GM12878 (cell line): ENCODE results near the gene SYNDIG1. TPM values are rescaled to one million over a fixed set of nuclear protein-coding genes. Genes with fewer than 3 reads are reported as not detected.

Source experiments
- ATAC-seq: fragments of 200-7000 bp; cut with Tn5 transposase; 3 replicates; pipeline ENCODE4 v1.9.1; 2020; ENCODE audit warnings: mild to moderate bottlenecking, moderate library complexity
- Bru-seq: library from RNA; stranded (reverse); fragments of 400-500 nt; gene quantifications from one replicate; lab custom pipeline; 2021; lab: Mats Ljungman, UMichigan
- BruChase-seq, 2 experiments: library from RNA; stranded (reverse); fragments of 400-500 nt; gene quantifications; one replicate each; lab custom pipeline; 2021; lab: Mats Ljungman, UMichigan
- BruUV-seq: library from RNA; stranded (reverse); fragments of 400-500 nt; replicated peaks from 2 replicates; lab custom pipeline; 2021; lab: Mats Ljungman, UMichigan
- CTCF ChIA-PET: fragments of 300-600 bp; sonication (Branson Sonifier 250); formaldehyde crosslinking; extraction: SDS; loops from one replicate; lab custom pipeline; 2021; ENCODE audit warnings: inconsistent platforms; lab: Yijun Ruan, JAX
- POLR2A ChIA-PET: fragments of 350-600 bp; formaldehyde crosslinking; extraction: SDS; loops from one replicate; lab custom pipeline; 2021; ENCODE audit warnings: inconsistent platforms; lab: Charles Lee
- RAD21 ChIA-PET: fragments of 300-600 bp; sonication (Branson Sonifier 250); formaldehyde crosslinking; loops from one replicate; lab custom pipeline; 2023; ENCODE audit warnings: antibody characterized with exemption; ENCODE audit not compliant: unreplicated experiment; lab: Charles Lee
- SMC1A ChIA-PET: fragments of 300-600 bp; sonication (Branson Sonifier 250); formaldehyde crosslinking; loops from one replicate; lab custom pipeline; 2023; ENCODE audit not compliant: unreplicated experiment, uncharacterized antibody; lab: Charles Lee
- DNase-seq: peaks from one replicate; pipeline ENCODE4 v3.0.0-alpha.2; 2011; ENCODE audit warnings: low read depth, low spot score
- FAIRE-seq: peaks from 3 replicates; lab custom pipeline; 2011; peaks lifted over from hg19 to GRCh38; lab: Jason Lieb, UNC
- H2AFZ ChIP-seq: 2 replicates; pipeline ENCODE4 v1.6.0; 2011; ENCODE audit warnings: low read depth, low read length, control low read depth; ENCODE audit not compliant: control insufficient read depth
- H3K27ac ChIP-seq: 2 replicates; pipeline ENCODE4 v1.5.1; 2011; ENCODE audit warnings: control low read depth; ENCODE audit not compliant: control insufficient read depth, insufficient read depth
- H3K27me3 ChIP-seq, 2 experiments: replicated peaks in 1 of 2; 2 replicates each; pipeline versions ENCODE4 v1.6.0 to v1.6.1; 2011; ENCODE audit warnings: low read length in 1 of 2; ENCODE audit not compliant: control insufficient read depth in 2 of 2, insufficient read depth in 2 of 2
- H3K36me3 ChIP-seq, 2 experiments: 2 replicates each; pipeline ENCODE4 v1.5.1; 2011; ENCODE audit warnings: low read length in 1 of 2; ENCODE audit not compliant: control insufficient read depth in 2 of 2, insufficient read depth in 2 of 2
- H3K4me1 ChIP-seq: 2 replicates; pipeline ENCODE4 v1.6.1; 2011; ENCODE audit warnings: mild to moderate bottlenecking, low read length, moderate library complexity, mixed read lengths; ENCODE audit not compliant: control insufficient read depth, insufficient read depth
- H3K4me2 ChIP-seq: 2 replicates; pipeline ENCODE4 v1.6.0; 2011; ENCODE audit warnings: control low read depth; ENCODE audit not compliant: control insufficient read depth, insufficient read depth
- H3K4me3 ChIP-seq: fragments of 200-600 bp; sonication (generic); 2 replicates; pipeline ENCODE4 v1.5.1; 2016
- H3K79me2 ChIP-seq: 2 replicates; pipeline ENCODE4 v1.6.0; 2011; ENCODE audit warnings: low read length; ENCODE audit not compliant: control insufficient read depth, insufficient read depth
- H3K9ac ChIP-seq: 2 replicates; pipeline ENCODE4 v1.8.0; 2011; ENCODE audit warnings: low read length, control low read depth, mixed read lengths; ENCODE audit not compliant: control insufficient read depth, insufficient read depth
- H3K9me3 ChIP-seq: replicated peaks from 3 replicates; pipeline ENCODE4 v1.5.1; 2011; ENCODE audit warnings: mild to moderate bottlenecking, low read length; ENCODE audit not compliant: control insufficient read depth, insufficient read depth
- H4K20me1 ChIP-seq: 2 replicates; pipeline ENCODE4 v1.6.0; 2011; ENCODE audit not compliant: control insufficient read depth, insufficient read depth
- CHD4 ChIP-seq: fragments of 200-600 bp; sonication (generic); IDR thresholded peaks from 2 replicates; pipeline ENCODE4 v1.6.1; 2016; ENCODE audit warnings: mild to moderate bottlenecking
- NFXL1 ChIP-seq: fragments of 450-650 bp; IDR thresholded peaks from 2 replicates; pipeline ENCODE4 v1.6.1; 2017; ENCODE audit warnings: antibody characterized with exemption, mild to moderate bottlenecking, borderline replicate concordance
- SIN3A ChIP-seq: IDR thresholded peaks from 2 replicates; pipeline ENCODE4 v1.6.1; 2012; ENCODE audit warnings: low read depth, low read length, improper control_type of control experiment
- SMC3 ChIP-seq: IDR thresholded peaks from 2 replicates; pipeline ENCODE4 v1.6.1; 2011; ENCODE audit warnings: low read length, improper control_type of control experiment, borderline replicate concordance
- SRF ChIP-seq, 2 experiments: IDR thresholded peaks; 2 replicates each; pipeline ENCODE4 v1.6.1; 2011; ENCODE audit warnings: low read depth in 2 of 2, low read length in 2 of 2, mild to moderate bottlenecking in 1 of 2, moderate library complexity in 1 of 2
- ZNF24 ChIP-seq: fragments of 450-650 bp; IDR thresholded peaks from 2 replicates; pipeline ENCODE4 v1.6.1; 2017; ENCODE audit warnings: antibody characterized with exemption, mild to moderate bottlenecking
- ZNF622 ChIP-seq: fragments of 450-650 bp; IDR thresholded peaks from 2 replicates; pipeline ENCODE4 v1.6.1; 2017; ENCODE audit warnings: mild to moderate bottlenecking, inconsistent platforms
- WGBS: methylation state at CpG from one replicate; pipeline ENCODE4 v1.1.6; 2016; ENCODE audit warnings: low lambda C conversion rate; ENCODE audit not compliant: insufficient replicate concordance, insufficient coverage; ENCODE audit errors: missing lambda C conversion rate; 5-methylcytosine and 5-hydroxymethylcytosine counted together
- in situ Hi-C: fragments of 300-500 bp; cut with MboI; formaldehyde crosslinking; loops from 9 replicates; pipeline ENCODE4 v1.14.3; 2018; ENCODE audit warnings: mixed read lengths
- intact Hi-C: fragments of 100-400 bp; cut with micrococcal nuclease; formaldehyde crosslinking; loops from one replicate; pipeline ENCODE4 v1.14.2; 2022; ENCODE audit not compliant: unreplicated experiment
- long read RNA-seq, 2 experiments: library from polyadenylated mRNA; unstranded; transcript quantifications; one replicate each; pipeline ENCODE4 v2.0.0, GENCODE V29; 2019 to 2020
- polyA minus RNA-seq, 3 experiments: library from RNA; depleted of rRNA, polyadenylated mRNA; stranded (reverse); fragments of >200 nt; gene quantifications; 2 replicates each; pipeline ENCODE4 v1.2.3, GENCODE V29; 2011
- polyA plus RNA-seq, 11 experiments: library from polyadenylated mRNA; depleted of rRNA in 4 of 11; unstranded in 6 of 11; stranded (reverse) in 5 of 11; fragments of >200 nt; fragmentation: Nextera tagmentation in 4 of 11; fragmentation: Illumina TruSeq in 1 of 11; extraction: Ambion mirVana in 4 of 11; extraction: Trizol in 1 of 11; gene quantifications; 1 replicate in 1 of 11; 2 replicates in 10 of 11; pipeline versions ENCODE4 v1.2.1 to v1.2.3, GENCODE V29; 2011 to 2016; ENCODE audit warnings: inconsistent platforms in 2 of 11, missing spikeins in 2 of 11, low read depth in 1 of 11
- total RNA-seq, 4 experiments: library from RNA; depleted of rRNA in 3 of 4; stranded (reverse); fragments of >200 nt in 3 of 4; fragmentation: Illumina TruSeq in 1 of 4; extraction: Trizol in 1 of 4; gene quantifications; 2 replicates each; pipeline versions ENCODE4 v1.2.1 to v1.2.3, GENCODE V29; 2013 to 2021
- TF ChIP-seq, protein P1 (sequence below): IDR thresholded peaks from 2 replicates; pipeline ENCODE4 v1.6.1; 2011; ENCODE audit warnings: borderline replicate concordance, low read depth, mild to moderate bottlenecking, moderate library complexity, low read length; ENCODE audit not compliant: insufficient read depth, poor library complexity, severe bottlenecking
- TF ChIP-seq, protein P2 (sequence below): fragments of 450-650 bp; IDR thresholded peaks from 2 replicates; pipeline ENCODE4 v1.6.1; 2017; ENCODE audit warnings: mild to moderate bottlenecking
- TF ChIP-seq, protein P3 (sequence below): fragments of 450-650 bp; IDR thresholded peaks from 2 replicates; pipeline ENCODE4 v1.6.1; 2016; ENCODE audit warnings: mild to moderate bottlenecking

The SYNDIG1 gene
- total RNA-seq (2013; cell fraction: nucleolus; rRNA removed) = not detected in 2 replicates
- not detected in 2 replicates for total RNA-seq (2014; rRNA removed)
- total RNA-seq (2014; rRNA removed; fragmentation: Illumina TruSeq; extraction: Trizol) = not detected in 2 replicates
- total RNA-seq (2021) = not detected in 2 replicates
- polyA plus RNA-seq (2011; ENCODE audit: low read depth) = not detected
- polyA plus RNA-seq (2011; rRNA removed) = not detected in 2 replicates
- polyA plus RNA-seq (2011; cell fraction: cytosol; rRNA removed) = not detected in 2 replicates
- polyA plus RNA-seq (2011; cell fraction: nucleus; rRNA removed) = not detected in 2 replicates
- not detected in 2 replicates for polyA plus RNA-seq (2012)
- not detected in 2 replicates for polyA plus RNA-seq (2014; fragmentation: Illumina TruSeq; extraction: Trizol)
- not detected for polyA plus RNA-seq (2014; fragmentation: Nextera tagmentation; extraction: Ambion mirVana)
- polyA plus RNA-seq (2014; rRNA removed) = not detected in 2 replicates
- not detected for polyA plus RNA-seq (2016; fragmentation: Nextera tagmentation; extraction: Ambion mirVana)
- polyA minus RNA-seq (2011; rRNA and poly(A)+ RNA removed) = not detected in 2 replicates
- polyA minus RNA-seq (2011; cell fraction: cytosol; rRNA and poly(A)+ RNA removed) = not detected in 2 replicates
- polyA minus RNA-seq (2011; cell fraction: nucleus; rRNA and poly(A)+ RNA removed) = not detected in 2 replicates
- Bru-seq, nascent RNA = not detected
- not detected for BruChase-seq, experiment 1, labeled RNA remaining after a 6-hour chase
- BruChase-seq, experiment 2, labeled RNA remaining after a 2-hour chase = not detected
- long read RNA-seq, experiment 1 = 0 reads
- long read RNA-seq, experiment 2 = 0 reads

DNA sequence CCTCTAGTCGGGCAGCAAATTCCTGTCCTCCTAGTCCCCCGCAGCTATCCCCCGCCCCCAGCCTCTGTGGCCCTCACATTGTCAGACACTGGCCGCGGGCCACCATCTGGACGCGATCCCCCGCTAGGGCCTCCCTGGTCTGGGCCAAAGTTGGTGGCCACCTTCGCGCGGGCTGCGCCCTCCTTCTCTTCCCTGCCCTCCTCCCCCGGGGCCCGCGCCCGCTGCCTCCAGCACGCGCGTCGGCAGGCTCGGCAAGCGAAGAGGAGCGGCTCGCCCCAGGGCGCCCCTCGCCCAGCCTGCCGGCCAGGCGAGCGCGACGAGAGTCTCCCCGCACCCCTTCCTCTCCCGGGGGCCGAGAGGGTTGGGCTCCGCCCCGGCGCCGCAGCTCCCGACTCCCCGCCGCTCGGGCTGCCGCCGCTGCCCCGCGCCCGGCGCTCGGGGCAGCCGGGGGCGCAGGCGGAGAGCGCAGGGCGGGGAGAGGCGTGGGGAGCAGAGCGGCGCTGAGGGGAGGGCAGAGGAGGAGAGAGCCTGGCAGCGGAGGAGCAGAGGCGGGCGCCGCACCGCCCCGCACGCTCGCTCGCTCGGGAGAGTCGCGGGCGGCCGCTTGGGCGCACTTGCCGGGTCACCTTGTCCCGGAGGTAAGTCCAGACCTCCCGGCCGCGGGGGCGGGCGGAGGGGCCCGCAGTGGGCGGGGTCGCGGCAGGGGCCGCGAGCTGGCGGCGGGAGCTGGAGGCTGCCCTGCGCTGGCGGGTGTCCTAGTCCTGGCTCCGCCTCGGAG, at the start of gene SYNDIG1:
Gene SYNDIG1 (plus strand): TSS at position 514 of the 778 bp plus-strand sequence. CDS start 73,469 bp downstream, outside the sequence.
- 25% methylated on average over 48 of the region's 91 CpGs for WGBS
- no peaks in the 10 kb centered on the region for H3K9me3 ChIP-seq
- DNase-seq (no peak), ATAC-seq (no peak), FAIRE-seq (no peak)
- no peak within 1 kb of the TSS for H3K9ac ChIP-seq
- ChIA-PET CTCF (interaction anchor here (0.6 kb wide), 1 partner anchor 41 kb away, joined by 3 read pairs; no protein-coding TSS in a partner anchor), POLR2A (no interaction called here), RAD21 (no interaction called here), SMC1A (no interaction called here)
- in situ Hi-C loops = no loop called here
- no peak within 1 kb of the TSS for H2AFZ ChIP-seq
- no peaks in the 10 kb centered on the region for H3K36me3 ChIP-seq
- H3K27me3 ChIP-seq = peaks cover 5 to 9% of the 10 kb centered on the region in 2 experiments
- H4K20me1 ChIP-seq = no peaks in the 10 kb centered on the region
- intact Hi-C loops = no loop called here
- H3K4me2 ChIP-seq = no peak within 1 kb of the TSS
- no peaks in the 10 kb centered on the region for H3K4me1 ChIP-seq
- no TSS peak for BruUV-seq
- no peak for TF ChIP-seq SRF (IDR thresholded peaks at IDR 0.05; ENCODE audit: low read depth in 2 of 2, low read length in 2 of 2)
- TF ChIP-seq SIN3A = no peak
- TF ChIP-seq, protein P1, sequence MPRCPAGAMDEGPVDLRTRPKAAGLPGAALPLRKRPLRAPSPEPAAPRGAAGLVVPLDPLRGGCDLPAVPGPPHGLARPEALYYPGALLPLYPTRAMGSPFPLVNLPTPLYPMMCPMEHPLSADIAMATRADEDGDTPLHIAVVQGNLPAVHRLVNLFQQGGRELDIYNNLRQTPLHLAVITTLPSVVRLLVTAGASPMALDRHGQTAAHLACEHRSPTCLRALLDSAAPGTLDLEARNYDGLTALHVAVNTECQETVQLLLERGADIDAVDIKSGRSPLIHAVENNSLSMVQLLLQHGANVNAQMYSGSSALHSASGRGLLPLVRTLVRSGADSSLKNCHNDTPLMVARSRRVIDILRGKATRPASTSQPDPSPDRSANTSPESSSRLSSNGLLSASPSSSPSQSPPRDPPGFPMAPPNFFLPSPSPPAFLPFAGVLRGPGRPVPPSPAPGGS = no peak
- TF ChIP-seq CHD4 = no peak
- TF ChIP-seq ZNF24 = no peak
- no peak for TF ChIP-seq SMC3
- TF ChIP-seq, protein P2, sequence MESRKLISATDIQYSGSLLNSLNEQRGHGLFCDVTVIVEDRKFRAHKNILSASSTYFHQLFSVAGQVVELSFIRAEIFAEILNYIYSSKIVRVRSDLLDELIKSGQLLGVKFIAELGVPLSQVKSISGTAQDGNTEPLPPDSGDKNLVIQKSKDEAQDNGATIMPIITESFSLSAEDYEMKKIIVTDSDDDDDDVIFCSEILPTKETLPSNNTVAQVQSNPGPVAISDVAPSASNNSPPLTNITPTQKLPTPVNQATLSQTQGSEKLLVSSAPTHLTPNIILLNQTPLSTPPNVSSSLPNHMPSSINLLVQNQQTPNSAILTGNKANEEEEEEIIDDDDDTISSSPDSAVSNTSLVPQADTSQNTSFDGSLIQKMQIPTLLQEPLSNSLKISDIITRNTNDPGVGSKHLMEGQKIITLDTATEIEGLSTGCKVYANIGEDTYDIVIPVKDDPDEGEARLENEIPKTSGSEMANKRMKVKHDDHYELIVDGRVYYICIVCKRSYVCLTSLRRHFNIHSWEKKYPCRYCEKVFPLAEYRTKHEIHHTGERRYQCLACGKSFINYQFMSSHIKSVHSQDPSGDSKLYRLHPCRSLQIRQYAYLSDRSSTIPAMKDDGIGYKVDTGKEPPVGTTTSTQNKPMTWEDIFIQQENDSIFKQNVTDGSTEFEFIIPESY = no peak
- TF ChIP-seq, protein P3, sequence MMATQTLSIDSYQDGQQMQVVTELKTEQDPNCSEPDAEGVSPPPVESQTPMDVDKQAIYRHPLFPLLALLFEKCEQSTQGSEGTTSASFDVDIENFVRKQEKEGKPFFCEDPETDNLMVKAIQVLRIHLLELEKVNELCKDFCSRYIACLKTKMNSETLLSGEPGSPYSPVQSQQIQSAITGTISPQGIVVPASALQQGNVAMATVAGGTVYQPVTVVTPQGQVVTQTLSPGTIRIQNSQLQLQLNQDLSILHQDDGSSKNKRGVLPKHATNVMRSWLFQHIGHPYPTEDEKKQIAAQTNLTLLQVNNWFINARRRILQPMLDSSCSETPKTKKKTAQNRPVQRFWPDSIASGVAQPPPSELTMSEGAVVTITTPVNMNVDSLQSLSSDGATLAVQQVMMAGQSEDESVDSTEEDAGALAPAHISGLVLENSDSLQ = no peak
- no peak for TF ChIP-seq ZNF622
- no peak for TF ChIP-seq NFXL1
- TF ChIP-seq, all 136 proteins: peak for 0
- no peaks in the 10 kb centered on the region for H3K79me2 ChIP-seq
- H3K4me3 ChIP-seq = no peak within 1 kb of the TSS
- no peak within 1 kb of the TSS for H3K27ac ChIP-seq
